Stimulated activated CD4-positive, alpha-beta T cell treated with anti-CD3 and anti-CD28 coated beads, Interleukin-4, amount 100 ng/mL, for 48 hours (primary cell): ENCODE results near the gene COG4.

Experiments used
- DNase-seq, 2 donors: peaks; one replicate each; pipeline ENCODE4 v3.0.0-alpha.2; 2020; ENCODE audit warnings: low read depth in 2 of 2

Gene COG4

DNA sequence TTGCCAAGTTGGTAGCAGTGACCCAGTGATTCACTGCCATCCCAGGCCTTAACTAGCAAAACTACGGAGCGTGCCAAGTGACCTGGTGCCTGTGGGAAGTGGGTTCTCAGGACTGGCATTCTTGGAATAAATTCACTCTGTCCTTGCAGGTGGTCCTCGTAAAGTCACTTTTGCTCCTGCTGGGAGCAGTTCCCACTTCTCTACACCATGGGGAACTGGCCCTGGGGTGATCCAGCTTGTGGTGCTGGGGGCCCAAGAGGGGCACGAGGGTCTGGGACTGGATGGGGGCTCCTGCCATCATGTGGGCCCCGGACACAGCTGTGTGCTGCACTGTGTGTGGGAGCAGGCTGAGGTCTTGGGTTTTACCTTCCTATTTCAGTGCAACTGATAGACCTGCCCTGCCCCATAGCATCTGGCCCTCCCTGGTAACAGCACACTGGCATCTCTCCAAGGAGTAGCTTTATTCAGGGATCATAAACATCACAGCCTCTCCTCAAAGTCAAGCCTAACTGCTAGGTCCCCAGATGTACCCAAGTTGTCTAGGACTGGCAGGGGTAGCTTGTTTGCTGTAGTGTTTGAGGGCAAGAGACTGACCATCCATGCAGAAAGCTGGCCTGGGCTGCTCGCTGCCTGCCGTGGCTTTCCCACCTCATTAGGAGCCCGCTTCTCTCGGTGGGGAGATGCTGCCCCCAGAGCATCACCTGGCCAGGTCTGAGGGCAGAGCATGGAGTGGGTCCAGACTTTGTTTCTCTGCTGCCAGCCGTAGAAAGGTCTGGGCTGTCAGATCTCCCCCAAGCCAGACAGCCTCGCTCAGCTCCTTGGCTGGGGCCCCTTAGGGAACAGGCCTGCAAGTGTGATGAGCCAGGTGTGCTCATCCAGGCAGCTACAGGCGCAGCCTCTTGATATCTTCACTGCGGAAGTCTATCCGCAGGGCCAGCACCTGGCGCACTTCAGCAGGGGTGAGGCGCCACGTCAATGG is 42.9 kb downstream of the COG4 start:
- no peak for DNase-seq

DNA sequence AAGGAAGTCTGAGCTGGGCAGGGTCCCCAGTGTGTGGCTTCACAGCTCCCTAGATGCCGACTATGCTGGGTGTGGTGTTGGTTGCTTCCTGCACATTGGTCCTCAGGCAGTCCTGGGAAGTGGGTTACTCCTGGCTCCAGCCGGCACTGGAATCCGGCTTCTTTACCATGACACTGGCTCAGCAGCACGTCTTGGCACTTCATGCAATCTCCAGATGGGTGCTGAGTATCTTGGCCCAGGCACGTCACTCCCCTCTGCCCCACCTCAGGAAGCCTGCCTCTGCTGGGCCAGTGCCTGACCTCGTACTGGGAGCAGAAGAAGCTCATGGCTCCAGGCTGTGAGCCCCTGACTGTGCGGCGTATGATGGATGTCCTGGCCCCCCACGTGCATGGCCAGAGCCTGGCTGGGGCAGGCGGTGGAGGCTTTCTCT is 44.4 kb downstream of the COG4 start:
- DNase-seq = no peak

DNA sequence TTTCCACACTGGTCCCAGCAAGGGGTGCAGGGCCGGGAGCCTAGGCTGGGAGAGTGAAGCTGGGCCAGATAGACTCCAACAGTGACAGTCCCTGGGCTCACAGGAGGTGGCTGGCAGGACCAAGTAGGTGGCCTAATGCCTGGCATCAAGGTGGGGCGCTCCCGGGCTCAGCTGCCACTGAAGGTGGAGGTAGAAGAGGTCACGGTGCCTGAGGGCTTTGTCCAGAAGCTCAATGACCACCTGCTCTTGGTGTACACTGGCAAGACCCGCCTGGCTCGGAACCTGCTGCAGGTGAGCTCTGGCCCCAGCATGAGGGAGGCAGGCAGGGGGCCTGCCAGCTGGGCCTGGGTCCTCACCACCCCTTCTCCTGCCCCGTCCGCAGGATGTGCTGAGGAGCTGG is 45.2 kb downstream of the COG4 start:
- DNase-seq = no peak

DNA sequence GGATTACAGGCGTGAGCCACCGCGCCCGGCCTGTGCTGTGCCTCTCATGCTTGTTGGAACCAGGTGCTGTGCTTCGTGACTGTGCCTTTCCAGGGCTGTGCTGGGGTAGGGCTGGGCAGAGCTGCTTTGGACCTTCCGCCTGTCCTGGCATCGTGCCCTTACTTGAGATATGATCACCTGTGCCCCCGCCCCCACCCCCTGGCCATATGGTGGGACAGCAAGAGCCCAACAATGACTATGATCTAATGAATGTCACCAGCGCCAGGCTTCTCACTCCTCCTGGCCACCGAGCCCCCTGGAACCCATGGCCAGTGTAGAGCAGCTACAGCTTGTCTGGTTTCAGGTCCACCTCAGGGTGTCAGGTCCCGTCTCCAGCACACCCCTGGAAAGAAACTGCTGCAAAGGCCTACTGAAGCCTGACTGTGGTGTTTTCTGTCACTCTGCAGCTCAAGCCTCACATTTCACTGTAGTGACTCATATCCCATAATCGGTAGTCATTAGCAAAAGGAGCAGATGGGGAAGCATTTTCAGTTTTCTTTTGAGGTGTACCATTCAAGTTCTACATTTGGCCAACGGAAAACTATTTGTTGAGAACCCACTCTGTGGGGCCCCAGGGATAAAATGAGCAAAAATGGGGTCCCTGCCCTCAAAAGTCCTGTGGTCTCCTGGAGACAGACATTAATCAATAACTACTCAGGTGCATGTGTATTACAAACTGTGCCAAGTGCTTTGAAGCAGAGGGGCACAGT is 46.9 kb downstream of the COG4 start:
- peak; percentile 28 to 38 for DNase-seq

DNA sequence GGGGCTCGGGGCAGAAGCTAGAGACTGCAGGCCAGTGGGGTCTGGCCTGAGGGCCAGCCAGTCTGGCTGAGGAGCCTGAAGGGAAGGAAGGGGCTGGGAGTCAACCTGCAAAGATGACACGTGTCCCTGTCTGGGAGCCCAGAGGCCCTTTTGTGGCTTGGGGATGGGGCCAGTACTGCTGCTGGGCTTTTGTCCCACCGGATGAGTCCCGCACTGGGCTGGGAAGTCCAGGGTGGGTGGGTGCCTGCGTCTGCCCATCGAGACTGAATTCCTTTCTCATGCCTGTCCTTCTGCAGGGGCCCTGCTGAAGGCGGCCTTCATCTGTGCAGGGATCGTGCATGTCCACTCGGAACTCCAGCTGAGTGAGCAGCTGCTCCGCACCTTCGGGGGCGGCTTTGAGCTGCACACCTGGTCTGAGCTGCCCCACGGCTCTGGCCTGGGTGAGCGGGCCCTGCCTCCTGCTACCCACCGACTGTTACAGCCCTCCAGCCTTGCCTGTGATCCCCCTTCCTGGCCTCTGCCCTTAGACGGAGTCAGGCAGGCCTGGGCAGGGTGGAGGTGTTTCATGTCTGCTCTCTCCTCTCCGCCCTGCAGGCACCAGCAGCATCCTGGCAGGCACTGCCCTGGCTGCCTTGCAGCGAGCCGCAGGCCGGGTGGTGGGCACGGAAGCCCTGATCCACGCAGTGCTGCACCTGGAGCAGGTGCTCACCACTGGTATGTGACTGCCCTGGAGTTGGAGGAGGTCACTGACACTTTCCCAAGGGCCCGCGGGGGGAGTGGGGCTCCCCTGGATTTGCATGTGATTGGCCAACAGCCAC is 48.1 kb downstream of the COG4 start:
- no peak for DNase-seq

DNA sequence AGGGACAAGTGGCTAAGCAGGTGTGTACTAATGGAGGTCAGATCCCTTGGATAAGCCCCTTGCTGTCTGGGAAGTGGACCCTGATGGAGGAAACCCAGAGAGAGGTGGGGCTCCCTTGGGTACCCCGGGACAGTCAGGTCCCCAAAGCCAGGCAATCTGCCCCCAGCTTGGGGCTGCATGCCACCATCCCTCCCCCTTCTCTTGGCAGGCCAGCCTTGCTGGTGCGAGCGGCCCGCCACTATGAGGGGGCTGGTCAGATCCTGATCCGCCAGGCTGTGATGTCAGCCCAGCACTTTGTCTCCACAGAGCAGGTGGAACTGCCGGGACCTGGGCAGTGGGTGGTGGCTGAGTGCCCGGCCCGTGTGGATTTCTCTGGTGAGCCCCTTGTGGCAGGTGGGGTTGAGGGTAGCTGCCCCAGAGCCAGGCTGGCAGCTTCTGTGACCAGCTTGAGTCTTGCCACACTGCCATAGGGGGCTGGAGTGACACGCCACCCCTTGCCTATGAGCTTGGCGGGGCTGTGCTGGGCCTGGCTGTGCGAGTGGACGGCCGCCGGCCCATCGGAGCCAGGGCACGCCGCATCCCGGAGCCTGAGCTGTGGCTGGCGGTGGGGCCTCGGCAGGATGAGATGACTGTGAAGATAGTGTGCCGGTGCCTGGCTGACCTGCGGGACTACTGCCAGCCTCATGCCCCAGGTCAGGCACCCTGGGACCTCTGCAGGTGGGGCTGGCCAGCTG is 48.9 kb downstream of the COG4 start:
- DNase-seq = no peak

DNA sequence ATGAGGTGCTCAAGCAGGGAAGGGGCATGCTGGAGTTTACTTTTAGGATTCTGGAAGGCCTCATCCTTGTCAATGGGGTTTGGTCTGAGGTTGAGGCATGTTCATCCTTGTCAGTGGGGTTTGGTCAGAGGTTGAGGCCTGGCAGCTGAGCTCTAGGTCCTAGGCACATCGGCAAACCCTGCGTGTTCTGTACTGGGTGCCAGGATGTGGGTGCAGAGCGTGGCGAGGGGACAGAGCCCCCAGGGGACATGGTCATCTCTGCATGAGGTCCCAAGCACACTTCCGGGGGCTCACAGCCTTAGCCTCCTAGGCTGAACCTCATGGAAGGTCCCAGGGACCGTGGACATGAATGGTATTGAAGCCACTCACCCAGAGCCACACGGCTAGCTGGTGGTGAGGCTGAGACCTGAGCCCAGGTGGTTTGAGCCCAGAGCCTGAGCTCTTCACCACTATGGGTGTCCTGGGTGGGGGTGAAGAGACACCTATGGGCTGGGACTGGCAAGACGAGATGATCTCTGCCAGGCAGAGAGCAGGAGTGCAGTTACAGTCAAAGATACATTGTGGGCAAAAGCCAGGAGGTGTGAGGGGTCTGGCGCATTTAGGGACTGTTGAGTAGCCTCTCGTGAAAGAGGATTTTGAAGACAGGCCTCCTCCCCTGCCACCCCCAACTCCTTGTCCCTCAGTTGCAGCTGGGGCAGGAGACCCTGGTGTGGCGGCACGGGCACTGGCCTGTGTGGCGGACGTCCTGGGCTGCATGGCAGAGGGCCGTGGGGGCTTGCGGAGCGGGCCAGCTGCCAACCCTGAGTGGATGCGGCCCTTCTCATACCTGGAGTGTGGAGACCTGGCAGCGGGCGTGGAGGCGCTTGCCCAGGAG is 49.7 kb downstream of the COG4 start:
- DNase-seq = no peak

DNA sequence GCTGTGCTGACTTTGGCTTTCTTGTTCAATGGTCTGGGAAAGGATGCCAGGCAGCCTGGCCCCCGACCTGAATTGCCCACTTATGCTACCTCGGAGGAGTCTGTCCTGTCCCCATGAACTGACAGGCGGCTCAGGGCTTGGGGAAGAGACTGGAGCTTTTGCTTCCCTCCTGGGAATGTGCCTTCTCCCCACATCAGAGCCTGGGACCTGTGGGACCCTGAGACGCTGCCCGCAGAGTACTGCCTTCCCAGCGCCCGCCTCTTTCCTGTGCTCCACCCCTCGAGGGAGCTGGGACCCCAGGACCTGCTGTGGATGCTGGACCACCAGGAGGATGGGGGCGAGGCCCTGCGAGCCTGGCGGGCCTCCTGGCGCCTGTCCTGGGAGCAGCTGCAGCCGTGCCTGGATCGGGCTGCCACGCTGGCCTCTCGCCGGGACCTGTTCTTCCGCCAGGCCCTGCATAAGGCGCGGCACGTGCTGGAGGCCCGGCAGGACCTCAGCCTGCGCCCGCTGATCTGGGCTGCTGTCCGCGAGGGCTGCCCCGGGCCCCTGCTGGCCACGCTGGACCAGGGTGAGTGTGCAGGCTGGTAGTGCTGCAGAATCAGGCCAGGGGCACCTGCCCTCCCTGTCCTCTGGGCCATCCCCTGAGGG is 50.4 kb downstream of the COG4 start:
- no peak for DNase-seq

DNA sequence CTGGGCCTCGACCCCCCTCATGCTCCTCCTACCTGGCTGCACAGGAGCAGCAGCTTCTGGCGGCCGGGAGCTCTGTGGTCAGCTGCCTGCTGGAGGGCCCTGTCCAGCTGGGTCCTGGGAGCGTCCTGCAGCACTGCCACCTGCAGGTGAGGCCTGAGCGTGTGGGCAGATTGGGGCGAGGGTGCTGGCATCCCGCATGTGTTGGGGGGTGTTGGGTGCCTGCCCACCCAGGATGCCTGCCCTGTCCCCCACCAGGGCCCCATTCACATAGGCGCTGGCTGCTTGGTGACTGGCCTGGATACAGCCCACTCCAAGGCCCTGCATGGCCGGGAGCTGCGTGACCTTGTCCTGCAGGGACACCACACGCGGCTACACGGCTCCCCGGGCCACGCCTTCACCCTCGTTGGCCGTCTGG is 52.4 kb downstream of the COG4 start:
- DNase-seq = no peak

DNA sequence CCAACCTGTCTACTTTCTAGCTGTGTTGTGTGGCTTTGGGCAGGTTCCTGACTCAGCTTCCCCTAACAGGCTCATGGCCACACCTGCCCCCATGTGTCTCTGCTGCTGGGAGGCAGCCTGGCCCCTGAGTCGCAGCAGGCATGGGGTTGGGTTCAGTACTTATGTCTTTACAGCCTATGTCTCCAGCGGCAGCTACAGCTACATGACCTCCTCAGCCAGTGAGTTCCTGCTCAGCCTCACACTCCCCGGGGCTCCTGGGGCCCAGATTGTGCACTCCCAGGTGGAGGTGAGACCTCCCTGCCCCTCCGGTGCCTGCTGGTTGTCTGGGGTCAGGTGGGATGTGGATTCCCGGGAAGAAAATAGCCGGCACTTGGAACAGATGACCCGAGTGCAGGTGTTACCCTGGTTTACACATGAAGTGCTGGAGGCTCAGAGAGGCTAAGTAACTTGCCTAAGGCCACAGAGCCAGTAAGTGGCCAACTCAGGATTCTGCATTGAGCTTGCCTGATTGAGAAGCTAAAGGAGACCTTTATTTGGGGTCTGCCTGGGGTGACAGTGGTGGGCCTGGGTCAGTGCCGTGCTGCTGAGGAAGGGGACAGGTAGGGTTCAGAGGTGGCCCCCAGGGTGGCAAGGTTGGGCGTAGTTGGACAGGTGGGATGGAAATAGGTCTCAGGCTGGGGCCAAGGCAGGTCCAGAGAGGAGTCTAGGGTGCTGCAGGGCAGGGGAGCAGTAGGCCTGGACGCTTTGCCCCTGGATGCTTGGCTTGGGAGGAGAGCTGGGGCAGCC is 53.0 kb downstream of the COG4 start:
- DNase-seq = no peak

DNA sequence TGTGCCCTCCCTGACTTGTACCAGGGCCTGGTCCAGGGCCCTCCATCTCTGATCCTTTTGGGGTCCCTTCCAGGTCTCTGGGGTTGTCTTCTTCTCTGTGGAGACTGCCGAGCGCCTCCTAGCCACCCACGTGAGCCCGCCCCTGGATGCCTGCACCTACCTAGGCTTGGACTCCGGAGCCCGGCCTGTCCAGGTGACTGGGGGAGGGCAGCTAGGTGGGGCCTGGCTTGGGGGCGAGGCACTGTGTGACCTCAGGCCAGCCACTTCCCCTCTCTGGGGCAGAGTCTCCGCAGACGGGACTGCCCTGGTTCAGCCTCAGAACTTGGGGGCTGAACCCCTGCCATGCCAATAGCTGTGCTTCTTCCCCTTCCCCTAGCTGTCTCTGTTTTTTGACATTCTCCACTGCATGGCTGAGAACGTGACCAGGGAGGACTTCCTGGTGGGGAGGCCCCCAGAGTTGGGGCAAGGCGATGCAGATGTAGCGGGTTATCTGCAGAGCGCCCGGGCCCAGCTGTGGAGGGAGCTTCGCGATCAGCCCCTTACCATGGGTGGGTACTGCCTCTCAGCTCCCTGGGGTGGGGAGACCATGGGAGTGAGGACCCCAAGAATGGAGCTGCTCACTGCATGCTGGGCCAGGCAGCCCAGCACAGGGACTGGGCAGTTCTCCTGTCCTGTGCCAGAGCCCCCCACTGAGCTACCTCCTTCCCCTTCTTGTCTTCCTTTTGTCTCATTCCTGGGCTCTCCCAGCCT is 54.4 kb downstream of the COG4 start:
- no peak for DNase-seq

DNA sequence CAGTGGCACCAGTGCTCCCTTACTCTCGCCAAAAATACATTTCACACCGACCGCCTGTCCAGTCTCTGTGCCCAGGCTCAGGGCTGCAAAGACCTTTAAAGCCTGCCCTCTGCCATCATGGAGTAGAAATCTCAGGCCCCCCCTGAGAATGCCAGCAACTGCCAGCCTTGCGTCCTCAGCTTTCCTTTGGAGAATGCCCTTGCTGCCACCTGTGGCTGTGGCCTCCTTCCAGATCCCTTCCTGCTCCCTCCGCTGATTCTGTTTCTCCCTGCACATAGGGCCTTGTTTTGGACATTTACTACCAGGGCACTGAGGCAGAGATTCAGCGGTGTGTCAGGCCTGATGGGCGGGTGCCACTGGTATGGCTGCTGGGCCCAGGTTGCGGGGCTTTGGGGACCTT is 55.7 kb downstream of the COG4 start:
- DNase-seq = no peak

DNA sequence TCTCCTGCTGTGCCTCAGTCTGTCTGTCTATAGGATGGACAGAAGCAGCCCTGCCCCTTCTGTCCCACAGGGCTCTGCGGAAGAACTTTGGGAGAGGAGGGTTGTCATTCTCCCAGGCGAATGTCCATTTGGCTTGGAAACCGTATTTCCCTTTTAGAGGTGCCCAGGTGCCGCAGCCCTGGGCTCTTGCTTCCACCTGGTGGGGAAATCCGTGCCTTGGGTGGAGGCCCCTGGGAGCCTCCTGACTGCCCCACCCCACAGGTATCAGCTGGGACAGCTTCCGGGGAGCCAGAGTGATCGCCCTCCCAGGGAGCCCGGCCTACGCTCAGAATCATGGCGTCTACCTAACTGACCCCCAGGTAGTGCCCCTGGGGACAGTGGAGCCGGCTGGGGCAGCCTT is 56.2 kb downstream of the COG4 start:
- DNase-seq = no peak

DNA sequence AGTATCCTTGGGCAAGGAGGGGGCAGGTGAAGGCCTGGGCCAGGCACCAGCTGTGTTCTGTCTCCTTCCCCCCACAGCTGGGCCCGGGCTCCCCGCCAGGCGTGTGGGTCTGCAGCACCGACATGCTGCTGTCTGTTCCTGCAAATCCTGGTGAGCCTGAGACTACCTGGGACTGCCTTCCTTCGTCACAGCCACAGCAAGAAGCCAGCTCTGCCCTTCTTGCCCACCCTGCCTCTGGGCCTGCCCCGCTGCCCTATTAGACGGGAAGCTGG is 56.6 kb downstream of the COG4 start:
- no peak for DNase-seq

DNA sequence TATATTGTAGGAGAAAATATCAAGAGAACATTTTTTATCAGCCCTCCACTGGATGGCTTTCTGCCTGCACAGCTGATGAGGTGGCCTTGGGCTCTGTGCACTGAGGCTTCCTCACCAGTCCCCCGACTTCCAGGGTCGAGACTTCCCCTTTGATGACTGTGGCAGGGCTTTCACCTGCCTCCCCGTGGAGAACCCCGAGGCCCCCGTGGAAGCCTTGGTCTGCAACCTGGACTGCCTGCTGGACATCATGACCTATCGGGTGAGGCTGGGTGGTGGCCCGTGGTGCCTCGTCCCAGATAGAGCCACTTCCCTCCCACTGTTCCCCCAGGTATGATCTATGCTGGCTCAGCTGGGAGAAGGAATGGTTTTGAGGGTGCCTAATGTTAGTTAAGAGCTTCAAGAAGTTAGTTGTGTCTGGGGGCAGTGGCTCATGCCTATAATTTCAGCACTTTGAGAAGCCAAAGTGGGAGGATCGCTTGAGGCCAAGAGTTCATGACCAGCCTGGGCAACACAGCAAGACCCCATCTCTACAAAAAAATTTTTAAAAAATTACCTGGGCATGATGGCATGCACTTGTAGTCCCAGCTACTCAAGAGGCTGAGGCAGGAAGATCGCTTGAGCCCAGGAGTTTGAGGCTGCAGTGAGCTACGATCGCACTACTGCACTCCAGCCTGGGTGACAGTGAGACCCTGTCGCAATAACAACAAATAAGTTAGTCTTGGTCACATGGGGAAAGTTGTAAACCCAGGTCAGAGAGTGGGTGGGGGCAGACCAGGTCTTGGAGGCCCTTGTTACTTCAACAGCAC is 57.2 kb downstream of the COG4 start:
- no peak for DNase-seq

DNA sequence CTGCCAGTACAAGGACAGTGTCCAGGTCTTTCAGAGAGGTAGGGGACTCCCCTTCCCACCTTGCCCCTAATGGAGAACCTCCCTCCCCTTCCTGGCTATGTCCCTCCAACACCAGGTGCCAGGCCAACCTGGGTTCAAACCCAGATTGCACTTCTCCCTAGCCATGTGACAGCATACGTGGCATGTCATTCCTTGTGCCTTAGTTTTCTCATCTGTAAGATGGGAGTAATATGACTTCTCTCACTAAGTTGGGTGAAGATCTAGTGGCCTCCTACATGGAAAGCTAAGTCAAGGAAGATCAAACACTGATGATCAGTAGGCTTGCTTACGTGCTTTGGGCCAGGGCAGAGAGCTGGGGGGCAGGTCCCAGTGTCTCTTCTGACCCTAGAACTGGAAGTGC is 60.1 kb downstream of the COG4 start:
- no peak for DNase-seq

DNA sequence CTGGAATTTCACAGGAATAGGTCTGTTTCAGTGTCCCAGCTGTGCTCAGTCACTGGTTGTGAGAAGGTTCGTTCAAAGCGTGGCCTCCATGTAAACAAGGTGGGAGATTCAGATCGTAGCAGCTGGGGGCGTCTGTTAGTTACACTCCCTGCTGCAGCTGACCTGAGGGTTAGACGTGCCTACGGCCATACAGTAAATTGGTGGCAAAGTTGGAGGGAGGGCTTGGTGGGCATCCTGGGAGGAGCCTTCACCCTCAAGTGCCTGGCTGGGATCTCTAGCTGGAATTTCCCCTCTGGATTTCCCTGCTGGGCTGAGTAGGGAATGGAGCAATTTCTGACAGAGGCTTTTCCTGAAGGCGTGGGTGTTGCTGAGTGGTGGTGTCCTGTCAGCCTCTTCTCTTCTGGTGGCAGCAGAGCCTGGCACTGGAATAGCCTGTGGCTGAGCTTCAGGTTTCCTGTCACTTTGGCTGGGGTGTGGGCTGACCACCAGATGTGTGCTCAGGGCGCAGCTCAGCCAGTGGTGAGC is 62.6 kb downstream of the COG4 start:
- DNase-seq = no peak
